ENCODE results near the gene PLN.

Gene PLN

GRCh38 chr6:118506071-118506638 is 41.9 kb upstream of the PLN start:
- peaks cover 9% of the 10 kb centered on the region for H3K79me2 ChIP-seq (ENCODE audit: insufficient read depth, low read length)
- TF ChIP-seq EZH2 (IDR thresholded peaks at IDR 0.05; ENCODE audit: borderline replicate concordance, low read depth, low read length, severe bottlenecking), result no peak
- no peak for TF ChIP-seq CTCF (IDR thresholded peaks at IDR 0.05; ENCODE audit: borderline replicate concordance, extremely low read depth, low read length, poor library complexity, severe bottlenecking)
- H3K27me3 ChIP-seq (ENCODE audit: insufficient read depth, low read length, poor library complexity), result no peaks in the 10 kb centered on the region
- H2AFZ ChIP-seq (ENCODE audit: low read depth, low read length), result no peak overlapping the region
- no peaks in the 10 kb centered on the region for H3K9me3 ChIP-seq (ENCODE audit: insufficient read depth, low read length, severe bottlenecking)
- no peaks in the 10 kb centered on the region for H3K4me1 ChIP-seq (ENCODE audit: insufficient read depth, low read length)
- H3K9ac ChIP-seq (ENCODE audit: low read depth, low read length), result no peak overlapping the region
- no peak overlapping the region for H3K4me3 ChIP-seq (ENCODE audit: low read depth in 1 of 2, low read length in 2 of 2)
- no peaks in the 10 kb centered on the region for H4K20me1 ChIP-seq (ENCODE audit: insufficient read depth, low read length)
- ATAC-seq (ENCODE audit: insufficient read depth, low read depth) (no peak), DNase-seq (no peak)
- H3K4me2 ChIP-seq (ENCODE audit: insufficient read depth, low read length), result no peak overlapping the region
- H3K36me3 ChIP-seq (ENCODE audit: insufficient read depth, low read length), result peaks cover 53% of the 10 kb centered on the region
- no peak overlapping the region for H3K27ac ChIP-seq (ENCODE audit: low read length)

- peaks cover 40% of the 10 kb centered on the region for H3K36me3 ChIP-seq (ENCODE audit: insufficient read depth, low read length)
- H3K27ac ChIP-seq (ENCODE audit: low read length), result no peak overlapping the region
- H3K9ac ChIP-seq (ENCODE audit: low read depth, low read length), result no peak overlapping the region
- ATAC-seq (ENCODE audit: insufficient read depth, low read depth), result no peak
- no peak overlapping the region for H2AFZ ChIP-seq (ENCODE audit: low read depth, low read length)
- DNase-seq, result no peak
- no peaks in the 10 kb centered on the region for H4K20me1 ChIP-seq (ENCODE audit: insufficient read depth, low read length)
- no peaks in the 10 kb centered on the region for H3K9me3 ChIP-seq (ENCODE audit: insufficient read depth, low read length, severe bottlenecking)
- no peak overlapping the region for H3K4me2 ChIP-seq (ENCODE audit: insufficient read depth, low read length)
- H3K79me2 ChIP-seq (ENCODE audit: insufficient read depth, low read length), result peaks cover 11% of the 10 kb centered on the region
- TF ChIP-seq CTCF (IDR thresholded peaks at IDR 0.05; ENCODE audit: borderline replicate concordance, extremely low read depth, low read length, poor library complexity, severe bottlenecking) (no peak), EZH2 (IDR thresholded peaks at IDR 0.05; ENCODE audit: borderline replicate concordance, low read depth, low read length, severe bottlenecking) (no peak)
- H3K4me1 ChIP-seq (ENCODE audit: insufficient read depth, low read length), result no peaks in the 10 kb centered on the region
- no peak overlapping the region for H3K4me3 ChIP-seq (ENCODE audit: low read depth in 1 of 2, low read length in 2 of 2)
- no peaks in the 10 kb centered on the region for H3K27me3 ChIP-seq (ENCODE audit: insufficient read depth, low read length, poor library complexity)
Measured at GRCh38 chr6:118507636-118508035, 40.5 kb upstream of the PLN start.

DNA sequence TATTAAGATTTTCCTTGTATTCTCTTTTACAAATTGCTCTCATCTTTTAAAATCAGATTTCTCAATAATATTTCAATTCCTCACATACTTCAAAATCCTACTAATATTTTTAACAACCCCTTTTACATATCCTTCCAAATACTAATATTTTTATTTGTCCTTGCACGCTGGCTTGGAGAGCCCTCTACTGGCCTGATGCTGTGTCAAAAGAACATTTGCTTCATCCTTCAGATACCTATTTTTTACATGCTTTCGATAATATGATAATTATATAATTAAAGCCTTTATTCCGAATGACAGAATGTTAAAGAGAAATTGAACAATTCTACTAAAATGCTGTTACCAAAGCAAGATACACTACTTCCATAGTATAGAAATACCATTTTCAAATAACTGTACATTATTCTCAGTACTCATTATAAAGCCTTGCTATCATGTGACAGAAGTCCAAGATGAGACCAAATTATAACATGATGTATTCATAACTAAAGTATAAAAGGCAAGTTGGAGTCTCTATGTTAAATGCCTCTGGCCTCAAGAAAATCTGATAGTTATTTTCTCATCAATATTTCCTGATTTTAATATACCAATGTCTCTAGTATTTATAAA is 39.0 kb upstream of the PLN start:
- ATAC-seq (ENCODE audit: insufficient read depth, low read depth), result no peak
- no peaks in the 10 kb centered on the region for H4K20me1 ChIP-seq (ENCODE audit: insufficient read depth, low read length)
- H2AFZ ChIP-seq (ENCODE audit: low read depth, low read length), result no peak overlapping the region
- peak; percentile 15 for DNase-seq
- H3K27me3 ChIP-seq (ENCODE audit: insufficient read depth, low read length, poor library complexity), result no peaks in the 10 kb centered on the region
- TF ChIP-seq CTCF (IDR thresholded peaks at IDR 0.05; ENCODE audit: borderline replicate concordance, extremely low read depth, low read length, poor library complexity, severe bottlenecking) (peak; percentile 44), EZH2 (IDR thresholded peaks at IDR 0.05; ENCODE audit: borderline replicate concordance, low read depth, low read length, severe bottlenecking) (no peak)
- no peak overlapping the region for H3K27ac ChIP-seq (ENCODE audit: low read length)
- H3K9me3 ChIP-seq (ENCODE audit: insufficient read depth, low read length, severe bottlenecking), result no peaks in the 10 kb centered on the region
- peaks cover 27% of the 10 kb centered on the region for H3K36me3 ChIP-seq (ENCODE audit: insufficient read depth, low read length)
- H3K4me1 ChIP-seq (ENCODE audit: insufficient read depth, low read length), result no peaks in the 10 kb centered on the region
- H3K79me2 ChIP-seq (ENCODE audit: insufficient read depth, low read length), result peaks cover 14% of the 10 kb centered on the region
- no peak overlapping the region for H3K4me3 ChIP-seq (ENCODE audit: low read depth in 1 of 2, low read length in 2 of 2)
- no peak overlapping the region for H3K9ac ChIP-seq (ENCODE audit: low read depth, low read length)
- no peak overlapping the region for H3K4me2 ChIP-seq (ENCODE audit: insufficient read depth, low read length)

All from DND-41 (cell line).